H1 (cell line): Measurements from ENCODE around the gene P4HA3. TPM values are rescaled to one million over a fixed set of nuclear protein-coding genes. Genes with fewer than 3 reads are reported as not detected.

ENCODE experiments used
- CHD1 ChIP-seq: IDR thresholded peaks from 2 replicates; pipeline ENCODE4 v1.6.1; 2012; ENCODE audit warnings: low read depth, low read length, improper control_type of control experiment
- HDAC2 ChIP-seq, 2 experiments: fragments of 300-600 bp in 1 of 2; sonication (generic) in 1 of 2; IDR thresholded peaks; 2 replicates each; pipeline ENCODE4 v1.6.1; 2011 to 2012; ENCODE audit warnings: low read depth in 2 of 2, low read length in 2 of 2, mild to moderate bottlenecking in 2 of 2, moderate library complexity in 2 of 2, borderline replicate concordance in 1 of 2, inconsistent platforms in 1 of 2
- HDAC6 ChIP-seq: IDR thresholded peaks from one replicate; pipeline ENCODE4 v1.7.1; 2012; ENCODE audit warnings: low read depth, mild to moderate bottlenecking, inconsistent platforms, low read length, moderate library complexity
- JUND ChIP-seq: IDR thresholded peaks from 2 replicates; pipeline ENCODE4 v1.6.1; 2011; ENCODE audit warnings: mild to moderate bottlenecking, improper control_type of control experiment, low read length
- RFX5 ChIP-seq: IDR thresholded peaks from 2 replicates; pipeline ENCODE4 v1.6.1; 2011; ENCODE audit warnings: low read depth, low read length, improper control_type of control experiment, borderline replicate concordance
- SP2 ChIP-seq: IDR thresholded peaks from 2 replicates; pipeline ENCODE4 v1.6.1; 2012; ENCODE audit warnings: mild to moderate bottlenecking, low read length, inconsistent platforms
- SUZ12 ChIP-seq: fragments of 200-600 bp; sonication (generic); IDR thresholded peaks from 2 replicates; pipeline ENCODE4 v1.6.1; 2012; ENCODE audit warnings: mild to moderate bottlenecking, inconsistent platforms, low read length, moderate library complexity, mixed read lengths
- TEAD4 ChIP-seq: IDR thresholded peaks from 2 replicates; pipeline ENCODE4 v1.6.1; 2012; ENCODE audit warnings: low read depth, low read length, inconsistent platforms, mixed read lengths
- polyA plus RNA-seq, 7 experiments: library from polyadenylated mRNA; depleted of rRNA in 3 of 7; stranded (reverse) in 5 of 7; unstranded in 2 of 7; fragments of >200 nt in 5 of 7; fragments of 200-250 nt in 2 of 7; gene quantifications; 1 replicate in 5 of 7; 2 replicates in 1 of 7; 4 replicates in 1 of 7; pipeline versions ENCODE4 v1.2.1 to v1.2.3, GENCODE V29; 2011 to 2013; ENCODE audit warnings: missing spikeins in 2 of 7, mixed read lengths in 2 of 7
- total RNA-seq: library from RNA; stranded (reverse); fragmentation: NEBNext Ultra II Directional; extraction: Animal tissue kit (Norgen Biotek cat#: 25700); gene quantifications from 2 replicates; pipeline ENCODE4 v1.2.1, GENCODE V29; 2021
- TF ChIP-seq, protein P1 (sequence below): IDR thresholded peaks from 2 replicates; pipeline ENCODE4 v1.6.1; 2012; ENCODE audit warnings: inconsistent platforms

P4HA3 gene
- total and polyA plus RNA-seq, 2 of the 8 experiments (the other 6 are each of a cell fraction or from before 2014, with no cell fraction given), result 0.06 TPM; not detected in 1

DNA sequence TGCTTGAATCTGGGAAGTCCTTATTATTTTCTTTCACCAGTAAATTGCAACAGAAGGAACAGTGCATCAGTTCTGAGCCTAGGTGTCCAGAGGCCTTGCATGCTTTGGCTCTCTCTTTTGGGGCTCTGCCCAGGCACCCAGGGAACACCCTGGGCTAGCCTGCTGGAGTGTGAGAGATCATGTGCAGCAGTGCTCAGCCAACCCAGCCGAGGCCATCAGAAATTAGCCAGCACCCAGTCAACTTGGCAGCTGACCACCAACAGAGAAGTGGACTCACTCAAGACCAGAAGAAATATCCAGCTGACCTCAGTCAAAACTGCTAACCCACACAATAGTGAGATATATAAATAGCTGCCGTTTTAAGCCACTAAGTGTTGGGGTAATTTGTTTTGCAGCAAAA lies 11.2 kb upstream of the P4HA3 start (continued):
- no peak for TF ChIP-seq JUND
- no peak for TF ChIP-seq CHD1
- TF ChIP-seq, protein P1, sequence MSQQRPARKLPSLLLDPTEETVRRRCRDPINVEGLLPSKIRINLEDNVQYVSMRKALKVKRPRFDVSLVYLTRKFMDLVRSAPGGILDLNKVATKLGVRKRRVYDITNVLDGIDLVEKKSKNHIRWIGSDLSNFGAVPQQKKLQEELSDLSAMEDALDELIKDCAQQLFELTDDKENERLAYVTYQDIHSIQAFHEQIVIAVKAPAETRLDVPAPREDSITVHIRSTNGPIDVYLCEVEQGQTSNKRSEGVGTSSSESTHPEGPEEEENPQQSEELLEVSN, result no peak
- no peak for TF ChIP-seq SP2
- no peak for TF ChIP-seq HDAC6
- no peak for TF ChIP-seq HDAC2 (IDR thresholded peaks at IDR 0.05; ENCODE audit: borderline replicate concordance in 1 of 2, low read depth in 2 of 2, low read length in 2 of 2)
- no peak for TF ChIP-seq SUZ12
- no peak for TF ChIP-seq TEAD4
- no peak for TF ChIP-seq RFX5
